BJ (cell line): ENCODE results near the gene HSH2D. TPM values are rescaled to one million over a fixed set of nuclear protein-coding genes. Genes with fewer than 3 reads are reported as not detected.

ENCODE experiments used
- CTCF ChIA-PET: fragments of 350-600 bp; formaldehyde crosslinking; extraction: SDS; loops from one replicate; lab custom pipeline; 2021; ENCODE audit warnings: antibody characterized with exemption, inconsistent platforms; lab: Yijun Ruan, JAX
- POLR2A ChIA-PET: fragments of 300-600 bp; sonication (Branson Sonifier 250); formaldehyde crosslinking; extraction: SDS; loops from one replicate; lab custom pipeline; 2021; ENCODE audit warnings: antibody characterized with exemption; lab: Charles Lee
- DNase-seq: peaks from one replicate; pipeline ENCODE4 v3.0.0-alpha.2; 2011; ENCODE audit warnings: low read depth
- H3K27me3 ChIP-seq: 2 replicates; pipeline ENCODE4 v1.6.0; 2011; ENCODE audit warnings: low read length; ENCODE audit not compliant: control insufficient read depth, insufficient read depth
- H3K36me3 ChIP-seq: 2 replicates; pipeline ENCODE4 v1.5.1; 2011; ENCODE audit warnings: low read length; ENCODE audit not compliant: control insufficient read depth, insufficient read depth
- H3K4me3 ChIP-seq: 2 replicates; pipeline ENCODE4 v1.5.1; 2011; ENCODE audit warnings: low read depth, mild to moderate bottlenecking, control low read depth, low read length
- CTCF ChIP-seq: IDR thresholded peaks from 2 replicates; pipeline ENCODE4 v1.5.1; 2011; ENCODE audit warnings: low read depth, mild to moderate bottlenecking, control low read depth, inconsistent platforms, low read length, moderate library complexity; ENCODE audit not compliant: insufficient read depth
- polyA plus RNA-seq: library from polyadenylated mRNA; depleted of rRNA; stranded (reverse); fragments of >200 nt; gene quantifications from 2 replicates; pipeline ENCODE4 v1.2.3, GENCODE V29; 2011

Gene HSH2D
- polyA plus RNA-seq, 1 experiment: not detected

- POLR2A ChIA-PET: interaction anchor here (0.6 kb wide), 1 partner anchor 14 kb away, joined by 4 read pairs; no protein-coding TSS in a partner anchor
- H3K27me3 ChIP-seq: no peaks in the 10 kb centered on the region
- TF ChIP-seq CTCF: peak; percentile 82
- DNase-seq: peak; percentile 95
- CTCF ChIA-PET: interaction anchor here (0.7 to 4.7 kb wide), 12 partner anchors 10 to 74 kb away, joined by 3 to 42 read pairs (median 3); partner anchors contain the start of genes FAM32A and TPM4
- H3K4me3 ChIP-seq: peak within 1 kb of the TSS; percentile 83
- H3K36me3 ChIP-seq: no peaks in the 10 kb centered on the region
Measured at GRCh38 chr19:16111160-16111908, 32.2 kb upstream of the HSH2D start, which contains the start of gene RAB8A. TSS of gene RAB8A (plus strand) at chr19:16111889. CDS start at chr19:16111902, 13 bp downstream.

- ChIA-PET CTCF (interaction anchor here (1.3 to 4.7 kb wide), 2 partner anchors 30 to 71 kb away, joined by 3 to 42 read pairs; no protein-coding TSS in a partner anchor), POLR2A (interaction anchor here (1.2 kb wide), 1 partner anchor 36 kb away, joined by 4 read pairs; the partner anchor contains the start of gene TPM4)
- DNase-seq: no peak
- no peaks in the 10 kb centered on the region for H3K27me3 ChIP-seq
- H3K36me3 ChIP-seq: no peaks in the 10 kb centered on the region
- peak overlapping the region; percentile 83 for H3K4me3 ChIP-seq
- no peak for TF ChIP-seq CTCF
Measured at GRCh38 chr19:16111909-16112752, 31.4 kb upstream of the HSH2D start.

GRCh38 chr19:16112778-16113177, 30.7 kb upstream of the HSH2D start:
- H3K4me3 ChIP-seq: peak overlapping the region; percentile 83
- ChIA-PET CTCF (interaction anchor here (4.7 kb wide), 1 partner anchor 71 kb away, joined by 42 read pairs; no protein-coding TSS in a partner anchor), POLR2A (interaction anchor here (1.2 kb wide), 1 partner anchor 36 kb away, joined by 4 read pairs; the partner anchor contains the start of gene TPM4)
- H3K27me3 ChIP-seq: no peaks in the 10 kb centered on the region
- H3K36me3 ChIP-seq: no peaks in the 10 kb centered on the region
- no peak for TF ChIP-seq CTCF
- DNase-seq: no peak

GRCh38 chr19:16113727-16114126, 29.8 kb upstream of the HSH2D start:
- H3K36me3 ChIP-seq: peaks cover 6% of the 10 kb centered on the region
- no peak for TF ChIP-seq CTCF
- CTCF ChIA-PET: interaction anchor here (4.7 kb wide), 1 partner anchor 72 kb away, joined by 42 read pairs; no protein-coding TSS in a partner anchor
- H3K4me3 ChIP-seq: no peak overlapping the region
- no peak for DNase-seq
- POLR2A ChIA-PET: no interaction called here
- no peaks in the 10 kb centered on the region for H3K27me3 ChIP-seq
